ENCODE data around the gene CDC42SE2. TPM values are rescaled to one million over a fixed set of nuclear protein-coding genes. Genes with fewer than 3 reads are reported as not detected.

CDC42SE2 gene
- total RNA-seq, 4 donors from 2014 or later, result 23.9 to 29.6 (median 26.4) TPM

- in situ Hi-C loops (cut with MboI; ENCODE audit: low sequenced_read_pairs in 4 of 4) (no loop called here), intact Hi-C loops (cut with DNase I; ENCODE audit: low total_unique reads) (no loop called here)
- no peak for ATAC-seq
- H3K27me3 ChIP-seq, result no peaks in the 10 kb centered on the region
- no peaks in the 10 kb centered on the region for H3K36me3 ChIP-seq
- H3K4me3 ChIP-seq, result no peak overlapping the region
- TF ChIP-seq POLR2A (IDR thresholded peaks at IDR 0.05), result no peak
- TF ChIP-seq CTCF (IDR thresholded peaks at IDR 0.05 in 4 of 5, conservative IDR thresholded peaks at IDR 0.05 in 1 of 5), result no peak
- H3K4me1 ChIP-seq, result peaks cover 0 to 6% of the 10 kb centered on the region in 2 donors
- no peaks in the 10 kb centered on the region for H3K9me3 ChIP-seq
- no peak overlapping the region for H3K27ac ChIP-seq
- DNase-seq, result no peak
Measured at GRCh38 chr5:131355971-131356528, 92.2 kb downstream of the CDC42SE2 start.

DNA sequence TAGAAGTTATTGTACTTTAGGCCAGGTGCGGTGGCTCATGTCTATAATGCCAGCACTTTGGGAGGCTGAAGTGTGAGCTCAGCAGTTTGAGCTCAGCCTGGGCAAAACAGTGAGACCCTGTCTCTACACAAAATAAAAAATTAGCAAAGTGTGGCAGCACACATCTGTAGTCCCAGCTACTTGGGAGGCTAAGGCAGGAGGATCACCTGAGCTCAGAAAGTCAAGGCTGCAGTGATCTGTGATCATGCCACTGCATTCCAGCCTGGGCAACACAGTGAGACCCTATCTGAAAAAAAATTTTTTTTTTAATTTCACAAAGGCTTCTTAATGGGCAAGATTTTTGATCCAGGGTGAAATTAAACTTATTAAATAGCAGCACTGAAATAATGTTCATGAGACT is 92.8 kb downstream of the CDC42SE2 start:
- ATAC-seq (no peak), DNase-seq (no peak)
- no peak overlapping the region for H3K4me3 ChIP-seq
- peaks cover 0 to 6% of the 10 kb centered on the region in 2 donors for H3K4me1 ChIP-seq
- H3K27ac ChIP-seq, result no peak overlapping the region
- no peaks in the 10 kb centered on the region for H3K36me3 ChIP-seq
- intact Hi-C loops (cut with DNase I; ENCODE audit: low total_unique reads) (no loop called here), in situ Hi-C loops (cut with MboI; ENCODE audit: low sequenced_read_pairs in 4 of 4) (no loop called here)
- H3K9me3 ChIP-seq, result no peaks in the 10 kb centered on the region
- no peak for TF ChIP-seq POLR2A (IDR thresholded peaks at IDR 0.05)
- no peak for TF ChIP-seq CTCF (IDR thresholded peaks at IDR 0.05 in 4 of 5, conservative IDR thresholded peaks at IDR 0.05 in 1 of 5)
- no peaks in the 10 kb centered on the region for H3K27me3 ChIP-seq

DNA sequence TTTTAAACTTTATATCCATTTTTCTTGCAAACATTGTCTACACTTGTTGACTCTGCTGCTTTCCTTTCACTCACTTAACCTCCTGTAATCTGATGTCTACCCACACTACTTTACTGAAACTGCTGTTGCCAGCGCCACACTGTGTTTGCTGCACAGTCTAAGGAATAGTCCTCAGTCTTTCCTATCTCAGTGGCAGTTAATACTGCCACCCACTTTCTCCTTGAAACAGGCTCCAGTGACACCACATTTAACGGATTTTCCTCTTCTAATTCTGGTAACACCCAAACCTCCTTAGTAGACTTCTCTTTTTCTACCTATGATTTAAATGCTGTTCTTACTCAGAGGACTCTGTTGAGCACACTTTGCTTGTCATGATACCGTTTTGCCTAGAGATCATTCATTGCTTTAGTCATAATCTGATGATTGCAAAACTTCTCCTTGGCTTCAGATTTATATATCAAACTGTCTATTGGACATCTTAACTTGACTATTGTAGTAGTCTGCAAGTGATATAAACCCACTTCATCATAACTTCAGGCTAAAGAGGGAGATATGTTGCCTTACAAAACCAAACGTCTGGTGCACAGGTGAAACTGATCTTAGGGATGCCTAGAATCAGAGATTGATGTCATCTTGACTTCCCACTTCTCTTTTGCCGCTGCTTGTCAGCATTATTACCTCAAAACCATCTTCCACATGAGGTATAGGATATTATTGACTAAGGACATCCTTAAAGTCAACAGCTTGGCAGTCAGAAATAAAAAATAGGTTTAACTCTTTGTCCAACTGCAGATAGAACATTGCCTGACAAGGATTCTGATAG is 94.1 kb downstream of the CDC42SE2 start:
- DNase-seq (no peak), ATAC-seq (no peak)
- H3K27me3 ChIP-seq, result no peaks in the 10 kb centered on the region
- no peaks in the 10 kb centered on the region for H3K9me3 ChIP-seq
- no peak overlapping the region for H3K27ac ChIP-seq
- in situ Hi-C loops (cut with MboI; ENCODE audit: low sequenced_read_pairs in 4 of 4), result no loop called here
- H3K4me3 ChIP-seq, result no peak overlapping the region
- H3K4me1 ChIP-seq, result peaks cover 0 to 6% of the 10 kb centered on the region in 2 donors
- intact Hi-C loops (cut with DNase I; ENCODE audit: low total_unique reads), result no loop called here
- H3K36me3 ChIP-seq, result no peaks in the 10 kb centered on the region
- TF ChIP-seq POLR2A (IDR thresholded peaks at IDR 0.05) (no peak), CTCF (IDR thresholded peaks at IDR 0.05 in 4 of 5, conservative IDR thresholded peaks at IDR 0.05 in 1 of 5) (no peak)

GRCh38 chr5:131361677-131362315 is 97.9 kb downstream of the CDC42SE2 start:
- DNase-seq, result no peak
- H3K27me3 ChIP-seq, result no peaks in the 10 kb centered on the region
- H3K4me1 ChIP-seq, result no peaks in the 10 kb centered on the region
- in situ Hi-C loops (cut with MboI; ENCODE audit: low sequenced_read_pairs in 4 of 4), result no loop called here
- H3K9me3 ChIP-seq, result no peaks in the 10 kb centered on the region
- no peak overlapping the region for H3K27ac ChIP-seq
- intact Hi-C loops (cut with DNase I; ENCODE audit: low total_unique reads), result no loop called here
- H3K4me3 ChIP-seq, result no peak overlapping the region
- no peak for ATAC-seq
- no peak for TF ChIP-seq POLR2A (IDR thresholded peaks at IDR 0.05)
- no peak for TF ChIP-seq CTCF (IDR thresholded peaks at IDR 0.05 in 4 of 5, conservative IDR thresholded peaks at IDR 0.05 in 1 of 5)
- H3K36me3 ChIP-seq, result no peaks in the 10 kb centered on the region
